ENCODE results near the gene DST. TPM values are rescaled to one million over a fixed set of nuclear protein-coding genes. Genes with fewer than 3 reads are reported as not detected.

Gene DST
- total RNA-seq, 4 donors from 2014 or later = 410 to 588 (median 521) TPM

DNA sequence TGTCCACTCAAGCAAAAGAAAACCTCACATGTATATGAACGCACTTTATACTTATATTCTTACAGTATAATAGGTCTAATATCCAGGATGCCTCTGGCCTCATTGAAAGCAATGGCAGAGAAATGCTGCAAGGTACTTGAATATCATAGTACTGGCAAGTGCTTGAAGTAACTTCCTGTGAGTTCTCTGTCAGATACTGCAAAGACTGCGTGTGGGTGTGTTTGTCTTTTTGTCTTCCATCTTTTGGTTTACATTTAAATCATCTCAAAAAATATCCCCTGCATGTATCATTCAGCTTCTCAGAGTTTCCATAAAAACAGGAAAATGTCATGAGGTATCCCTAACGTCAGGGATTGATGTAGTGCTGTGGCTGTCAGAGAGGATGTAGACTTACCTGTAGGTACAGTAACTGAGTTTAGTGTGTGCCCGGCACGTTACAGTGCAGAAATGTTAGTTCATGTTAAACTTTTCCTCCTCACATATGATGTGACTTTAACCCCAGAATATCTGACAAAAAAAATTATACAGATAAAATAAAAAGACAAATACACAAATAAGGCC is 184.3 kb downstream of the DST start:
- no peaks in the 10 kb centered on the region for H3K9me3 ChIP-seq
- peaks cover 44 to 72% (median 56%) of the 10 kb centered on the region in 4 donors for H3K36me3 ChIP-seq
- no peak for DNase-seq (ENCODE audit: extremely low spot score)
- H3K4me3 ChIP-seq = no peak overlapping the region
- TF ChIP-seq, protein P1, sequence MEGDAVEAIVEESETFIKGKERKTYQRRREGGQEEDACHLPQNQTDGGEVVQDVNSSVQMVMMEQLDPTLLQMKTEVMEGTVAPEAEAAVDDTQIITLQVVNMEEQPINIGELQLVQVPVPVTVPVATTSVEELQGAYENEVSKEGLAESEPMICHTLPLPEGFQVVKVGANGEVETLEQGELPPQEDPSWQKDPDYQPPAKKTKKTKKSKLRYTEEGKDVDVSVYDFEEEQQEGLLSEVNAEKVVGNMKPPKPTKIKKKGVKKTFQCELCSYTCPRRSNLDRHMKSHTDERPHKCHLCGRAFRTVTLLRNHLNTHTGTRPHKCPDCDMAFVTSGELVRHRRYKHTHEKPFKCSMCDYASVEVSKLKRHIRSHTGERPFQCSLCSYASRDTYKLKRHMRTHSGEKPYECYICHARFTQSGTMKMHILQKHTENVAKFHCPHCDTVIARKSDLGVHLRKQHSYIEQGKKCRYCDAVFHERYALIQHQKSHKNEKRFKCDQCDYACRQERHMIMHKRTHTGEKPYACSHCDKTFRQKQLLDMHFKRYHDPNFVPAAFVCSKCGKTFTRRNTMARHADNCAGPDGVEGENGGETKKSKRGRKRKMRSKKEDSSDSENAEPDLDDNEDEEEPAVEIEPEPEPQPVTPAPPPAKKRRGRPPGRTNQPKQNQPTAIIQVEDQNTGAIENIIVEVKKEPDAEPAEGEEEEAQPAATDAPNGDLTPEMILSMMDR (IDR thresholded peaks at IDR 0.05) = no peak
- TF ChIP-seq EP300 (IDR thresholded peaks at IDR 0.05) = no peak
- TF ChIP-seq POLR2AphosphoS5 (IDR thresholded peaks at IDR 0.05) = no peak
- TF ChIP-seq POLR2A (IDR thresholded peaks at IDR 0.05; ENCODE audit: low read depth) = no peak
- peaks cover 0 to 20% (median 12%) of the 10 kb centered on the region in 4 donors for H3K4me1 ChIP-seq
- 73% methylated on average over 5 of the region's 5 CpGs for WGBS
- H3K27me3 ChIP-seq = no peaks in the 10 kb centered on the region
- no peak overlapping the region for H3K27ac ChIP-seq (replicated peaks in 1 of 4)
- intact Hi-C loops (cut with DNase I) = no loop called here

DNA sequence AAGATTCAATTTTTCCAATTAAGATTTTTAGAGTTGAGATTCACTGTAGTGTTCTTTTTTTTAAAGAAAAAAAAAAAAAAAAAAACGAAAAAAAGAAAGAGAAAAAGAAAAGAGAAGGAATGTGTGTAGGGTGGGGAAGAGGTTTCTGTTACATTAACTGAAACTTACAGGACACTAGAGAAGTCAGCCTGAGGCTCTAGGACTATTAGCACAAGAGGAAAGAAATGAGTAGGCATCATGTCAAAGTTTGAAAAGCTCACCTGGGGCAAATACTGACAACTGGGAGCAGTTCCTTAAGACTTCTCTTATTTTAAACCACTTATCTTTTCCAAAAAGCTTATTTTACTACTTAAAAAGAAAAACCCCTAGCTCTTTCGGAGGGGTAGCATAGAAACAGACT is 185.9 kb downstream of the DST start:
- no peak overlapping the region for H3K4me3 ChIP-seq
- no peaks in the 10 kb centered on the region for H3K27me3 ChIP-seq
- no peak for TF ChIP-seq POLR2AphosphoS5 (IDR thresholded peaks at IDR 0.05)
- TF ChIP-seq POLR2A (IDR thresholded peaks at IDR 0.05; ENCODE audit: low read depth) = no peak
- TF ChIP-seq, protein P1 (IDR thresholded peaks at IDR 0.05) = no peak
- no peak for TF ChIP-seq EP300 (IDR thresholded peaks at IDR 0.05)
- no peak for DNase-seq (ENCODE audit: extremely low spot score)
- peaks cover 32 to 56% (median 42%) of the 10 kb centered on the region in 4 donors for H3K36me3 ChIP-seq
- intact Hi-C loops (cut with DNase I) = no loop called here
- no peaks in the 10 kb centered on the region for H3K9me3 ChIP-seq
- 84% methylated on average over 2 of the region's 2 CpGs for whole genome bisulfite sequencing
- peak overlapping the region in 1 of 4 donors; percentile 12 for H3K27ac ChIP-seq (replicated peaks in 1 of 4)
- H3K4me1 ChIP-seq = peaks cover 0 to 7% (median 5%) of the 10 kb centered on the region in 4 donors

DNA sequence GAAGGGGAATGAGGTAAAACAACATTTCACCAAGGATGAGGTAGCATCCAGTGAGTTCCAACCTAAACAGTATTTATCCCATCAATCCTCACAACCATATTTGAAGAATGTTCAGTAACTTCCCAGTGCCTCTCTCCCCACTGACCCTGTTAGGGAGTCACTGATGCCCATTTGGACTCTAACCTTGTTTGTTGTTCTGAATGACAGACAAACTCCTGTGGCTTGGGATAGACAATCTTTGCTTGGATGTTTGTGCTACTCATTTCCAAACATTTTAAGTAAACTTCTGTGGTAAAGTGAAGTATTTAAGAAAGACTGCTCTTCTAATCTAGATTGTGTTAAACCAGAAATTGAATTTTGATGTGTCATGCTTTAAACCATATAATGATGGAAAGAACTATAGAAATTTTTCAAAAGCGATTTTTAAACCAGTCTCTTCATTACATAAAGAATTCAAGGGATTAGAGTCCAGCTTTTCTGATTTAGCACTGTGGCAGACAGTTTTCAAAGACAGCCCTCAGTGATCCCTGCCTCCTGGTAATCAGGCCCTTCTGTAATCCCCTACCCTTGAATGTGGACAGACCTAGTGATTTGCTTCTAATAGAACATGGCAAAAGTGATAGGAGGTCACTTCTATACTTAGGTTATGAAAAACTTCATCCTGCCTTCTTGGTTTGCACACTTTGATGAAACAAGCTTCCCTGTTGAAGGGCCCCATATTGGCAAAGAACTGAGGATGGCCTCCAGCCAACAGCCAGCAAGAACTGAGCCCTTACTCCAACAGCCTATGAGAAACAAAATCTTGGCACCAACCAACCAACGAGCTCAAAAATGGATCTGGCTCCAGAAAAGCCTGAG is 191.6 kb downstream of the DST start:
- Histone ChIP-seq H3K4me1 (peaks cover 8 to 39% (median 36%) of the 10 kb centered on the region in 4 donors), H3K27ac (replicated peaks in 1 of 4) (peak overlapping the region; percentile 44 to 71 (median 59)), H3K4me3 (no peak overlapping the region), H3K9me3 (no peaks in the 10 kb centered on the region), H3K27me3 (no peaks in the 10 kb centered on the region), H3K36me3 (peaks cover 0 to 13% (median 0%) of the 10 kb centered on the region in 4 donors)
- no peak for DNase-seq (ENCODE audit: extremely low spot score)
- intact Hi-C loops (cut with DNase I) = no loop called here
- WGBS = 46% methylated on average over 2 of the region's 2 CpGs
- TF ChIP-seq, protein P1 (IDR thresholded peaks at IDR 0.05) = no peak
- peak; percentile 11 to 31 for TF ChIP-seq POLR2AphosphoS5 (IDR thresholded peaks at IDR 0.05)
- no peak for TF ChIP-seq POLR2A (IDR thresholded peaks at IDR 0.05; ENCODE audit: low read depth)

DNA sequence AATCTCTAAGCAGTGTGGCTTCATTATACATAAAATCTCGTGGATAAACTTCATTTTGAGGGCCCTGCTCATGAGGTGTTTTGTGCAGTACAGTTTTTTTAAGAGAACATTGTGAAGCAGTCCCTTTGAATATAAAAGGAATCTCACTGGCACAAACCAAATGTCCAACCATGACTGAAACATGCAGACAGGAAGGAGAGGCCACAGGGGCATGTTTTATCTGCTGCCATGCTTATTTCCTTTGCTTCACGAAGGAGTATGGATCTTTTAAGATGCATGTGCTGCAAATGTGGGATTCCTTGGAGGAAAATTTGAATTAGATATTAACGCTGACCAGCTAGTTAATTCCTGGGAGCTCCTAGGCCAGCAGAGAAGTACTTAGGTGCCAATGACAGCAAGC is 192.3 kb downstream of the DST start:
- H3K27ac ChIP-seq (replicated peaks in 1 of 4) = peak overlapping the region in 3 of 4 donors; percentile 59 to 71 (median 59)
- no peak overlapping the region for H3K4me3 ChIP-seq
- peaks cover 0 to 10% (median 0%) of the 10 kb centered on the region in 4 donors for H3K36me3 ChIP-seq
- peaks cover 13 to 46% (median 43%) of the 10 kb centered on the region in 4 donors for H3K4me1 ChIP-seq
- H3K27me3 ChIP-seq = no peaks in the 10 kb centered on the region
- intact Hi-C loops (cut with DNase I) = no loop called here
- DNase-seq (ENCODE audit: extremely low spot score) = no peak
- 77% methylated on average over 3 of the region's 3 CpGs for WGBS
- no peaks in the 10 kb centered on the region for H3K9me3 ChIP-seq
- no peak for TF ChIP-seq POLR2AphosphoS5 (IDR thresholded peaks at IDR 0.05)
- TF ChIP-seq POLR2A (IDR thresholded peaks at IDR 0.05; ENCODE audit: low read depth) = no peak
- TF ChIP-seq EP300 (IDR thresholded peaks at IDR 0.05) = no peak
- TF ChIP-seq, protein P1 (IDR thresholded peaks at IDR 0.05) = no peak

Data from esophagus muscularis mucosa (tissue), 4 donors.